ENCODE measurements around the gene PRICKLE2.
A peak's percentile ranks its signal among the peaks of the same experiment; 100 is the strongest.

The PRICKLE2 gene

DNA sequence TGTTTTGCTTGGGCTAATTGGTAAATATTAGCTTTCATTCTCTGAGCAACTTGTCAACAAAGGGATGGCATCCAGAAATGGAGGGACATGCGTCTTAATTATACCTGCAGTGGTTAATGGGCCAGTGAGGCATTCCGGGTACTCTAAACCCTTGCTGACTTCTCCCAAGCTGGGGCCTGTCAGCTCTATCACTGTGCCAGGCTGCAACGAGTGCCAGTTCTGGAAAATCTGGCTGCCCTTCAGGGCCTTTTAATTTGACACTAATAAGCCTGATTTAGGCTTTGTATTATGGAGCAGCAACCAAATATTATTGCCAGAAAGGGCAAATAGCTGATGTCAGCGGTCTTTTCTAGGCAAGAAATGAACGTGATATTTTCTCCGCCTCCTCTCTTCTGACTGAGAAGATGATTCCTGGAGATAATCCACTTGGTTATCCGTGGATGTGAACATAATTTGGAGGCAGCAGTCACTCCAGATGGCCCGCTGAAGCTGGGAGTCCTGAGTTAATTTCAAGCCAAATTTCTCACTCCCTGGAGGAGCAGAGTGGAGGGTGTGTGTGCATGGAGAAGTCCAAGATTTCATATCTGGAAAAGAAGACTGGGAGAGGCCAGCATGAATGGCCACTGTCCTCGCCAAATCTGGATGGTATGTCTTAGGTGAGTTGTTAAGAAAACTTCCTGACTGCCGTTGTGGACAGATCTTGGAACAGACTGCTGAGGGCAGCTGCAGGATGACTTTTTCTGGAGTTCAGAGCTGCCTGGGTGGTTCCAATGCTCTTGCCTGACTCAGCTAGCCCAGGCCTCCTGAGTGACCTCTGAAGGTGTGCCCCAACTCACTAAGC lies 157.5 kb downstream of the PRICKLE2 start:
- no peak for DNase-seq

DNA sequence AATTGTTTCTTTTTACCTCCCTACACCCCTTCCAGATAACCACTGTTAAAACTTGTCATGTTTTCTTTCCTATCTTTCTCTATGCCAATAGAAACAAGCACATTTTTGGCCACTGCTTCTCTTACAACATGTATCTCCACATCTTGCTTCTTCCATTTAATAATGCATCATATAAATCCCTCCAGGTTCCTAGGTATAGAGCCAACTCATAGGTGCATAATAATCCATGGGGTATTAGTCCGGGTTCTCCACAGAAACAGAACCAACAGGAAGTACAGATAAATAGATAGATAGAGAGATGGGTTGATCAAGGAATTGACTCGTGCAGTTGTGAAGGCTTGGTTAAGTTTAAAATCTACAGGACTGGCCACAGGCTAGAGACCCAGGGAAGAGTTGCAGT lies 160.5 kb downstream of the PRICKLE2 start:
- DNase-seq: no peak

DNA sequence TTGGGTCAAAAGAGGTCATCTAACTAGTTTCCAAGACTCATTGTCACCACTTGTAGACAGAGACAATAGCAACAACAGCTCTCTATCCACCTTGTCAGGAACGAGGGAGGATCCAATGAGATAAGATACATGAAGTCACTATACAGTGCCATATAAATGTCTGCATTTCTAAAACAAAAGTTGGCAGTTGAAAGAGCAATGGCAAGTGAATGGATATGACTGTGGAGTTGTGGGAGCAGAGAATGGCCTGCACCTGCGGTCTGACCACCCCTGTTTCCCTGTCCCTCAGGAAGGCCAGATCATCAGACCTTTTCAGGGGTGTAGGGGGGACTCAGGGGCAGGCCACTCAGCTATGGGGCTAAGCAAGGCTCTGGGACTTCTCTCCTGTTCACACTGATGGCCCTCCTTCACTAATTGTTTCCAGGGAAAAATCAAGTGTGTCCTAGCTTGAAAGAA lies 161.3 kb downstream of the PRICKLE2 start:
- no peak for DNase-seq

DNA sequence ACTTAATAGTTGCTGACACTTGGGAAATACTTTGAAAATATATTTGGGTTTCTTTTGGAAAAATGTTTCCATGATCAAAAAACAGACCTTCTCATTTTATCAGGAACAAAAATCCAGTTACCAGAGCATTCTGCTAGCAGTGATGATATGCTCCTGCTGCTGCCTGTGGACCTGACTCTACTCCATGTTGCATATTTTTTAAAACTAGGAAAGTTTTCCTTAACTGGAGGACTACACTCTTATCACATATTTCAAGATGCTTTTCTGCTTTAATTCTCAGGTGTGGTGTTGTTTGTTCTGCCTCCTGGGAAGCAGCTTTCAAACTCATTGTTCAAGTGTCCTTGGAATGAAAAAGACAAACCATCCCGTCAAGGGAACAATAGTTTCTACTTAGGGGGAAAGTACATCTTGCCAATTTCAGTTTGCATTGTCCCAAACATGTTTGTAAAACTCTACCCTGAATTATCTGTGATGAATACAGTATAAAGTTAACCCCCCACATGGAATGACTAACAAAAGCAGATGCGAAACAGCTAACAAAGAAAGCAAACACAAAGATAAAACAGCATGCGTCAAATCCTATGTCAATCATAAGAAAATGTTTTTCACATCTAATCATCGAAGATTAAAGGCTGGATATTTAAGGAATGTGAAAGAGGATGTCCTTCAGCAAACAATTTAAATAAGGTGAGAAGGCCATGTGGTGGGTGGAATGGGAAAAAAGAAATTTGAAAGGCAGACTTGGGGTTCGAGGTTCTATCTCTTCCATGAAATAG lies 161.9 kb downstream of the PRICKLE2 start:
- no peak for DNase-seq

DNA sequence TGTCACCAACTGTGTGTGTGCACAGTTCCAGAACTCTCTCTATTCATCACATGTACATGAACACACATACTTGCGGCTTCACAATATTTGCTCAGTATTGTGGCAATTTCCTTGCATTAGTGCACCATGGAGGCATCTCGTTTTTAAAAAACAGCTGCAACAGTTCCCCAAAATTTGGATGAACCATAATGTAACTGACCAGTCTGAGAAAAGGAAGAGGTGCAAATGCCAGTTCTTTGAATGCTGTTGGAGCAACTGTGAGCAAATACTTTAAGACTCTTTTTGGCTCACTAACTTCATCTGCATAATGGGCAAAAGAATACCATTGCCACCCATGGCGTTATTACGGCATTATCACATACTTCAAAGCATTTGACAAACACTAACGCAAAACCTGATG lies 163.6 kb downstream of the PRICKLE2 start:
- DNase-seq: no peak

DNA sequence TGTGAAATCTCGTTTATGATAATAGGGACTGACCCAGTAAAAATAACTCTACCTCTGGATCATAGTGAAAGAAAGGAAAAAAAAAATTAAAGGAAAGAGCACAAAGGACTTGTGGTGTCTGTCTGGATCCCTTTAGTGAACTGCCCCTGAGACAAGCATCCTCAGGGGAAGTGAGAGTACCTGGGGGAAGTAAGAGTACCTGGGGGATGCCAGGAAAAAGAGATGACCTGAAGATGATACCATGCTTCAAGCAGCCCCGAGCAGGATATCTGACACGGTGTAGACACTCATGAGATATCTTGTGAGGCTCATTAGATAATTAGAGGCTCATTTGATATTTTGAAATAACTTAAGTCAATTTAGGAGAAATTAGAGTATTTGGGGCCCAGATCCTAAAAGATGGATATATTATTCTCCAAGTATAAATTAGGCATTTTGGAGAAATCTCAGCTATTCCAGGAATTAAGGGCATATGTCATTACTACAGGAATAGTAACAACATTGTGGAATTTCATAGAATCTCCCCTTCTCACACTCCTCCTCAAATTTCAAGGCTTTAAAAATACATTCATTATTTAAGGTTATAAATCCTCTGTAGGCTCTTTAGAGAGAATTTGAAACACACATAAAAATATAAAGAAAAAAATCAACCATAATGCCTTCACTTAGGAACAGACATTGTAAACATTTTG lies 165.6 kb downstream of the PRICKLE2 start:
- DNase-seq: no peak

DNA sequence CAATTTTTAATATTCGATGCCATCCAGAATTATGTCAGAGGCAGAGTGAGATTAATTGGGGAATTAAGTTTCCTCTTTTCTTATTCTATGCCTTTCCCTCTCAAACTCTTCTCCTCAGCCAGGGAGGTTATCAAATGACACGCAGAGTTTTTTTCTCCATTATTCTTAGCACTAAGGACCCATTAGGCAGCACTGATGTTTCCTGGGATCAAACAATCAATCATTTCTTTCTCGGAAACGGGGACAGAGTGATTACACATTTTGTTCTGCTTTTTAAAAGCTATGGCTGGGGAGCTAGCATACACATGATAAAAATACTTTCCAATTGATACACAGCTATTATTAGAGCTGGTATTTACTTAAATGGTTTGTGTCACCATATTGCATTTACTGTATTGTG lies 166.7 kb downstream of the PRICKLE2 start:
- DNase-seq: no peak

DNA sequence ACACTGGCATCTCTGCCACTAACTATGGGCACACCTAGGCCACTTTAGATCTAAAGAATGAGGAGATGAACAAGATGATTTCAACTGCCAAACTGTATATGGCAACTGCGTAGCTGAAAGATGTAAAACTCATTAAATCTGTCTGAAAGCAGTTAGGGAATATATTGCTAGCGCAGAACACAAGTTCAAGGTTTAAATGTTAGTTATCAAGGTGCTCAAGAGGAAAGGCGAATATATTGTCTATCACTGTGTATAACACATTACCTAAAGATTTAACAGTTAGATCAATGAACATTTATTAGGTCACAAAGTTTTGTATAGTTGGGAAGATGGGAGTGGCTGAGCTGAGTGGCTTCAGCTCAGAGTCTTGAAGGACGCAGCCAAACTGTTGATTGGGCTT lies 168.0 kb downstream of the PRICKLE2 start:
- no peak for DNase-seq

DNA sequence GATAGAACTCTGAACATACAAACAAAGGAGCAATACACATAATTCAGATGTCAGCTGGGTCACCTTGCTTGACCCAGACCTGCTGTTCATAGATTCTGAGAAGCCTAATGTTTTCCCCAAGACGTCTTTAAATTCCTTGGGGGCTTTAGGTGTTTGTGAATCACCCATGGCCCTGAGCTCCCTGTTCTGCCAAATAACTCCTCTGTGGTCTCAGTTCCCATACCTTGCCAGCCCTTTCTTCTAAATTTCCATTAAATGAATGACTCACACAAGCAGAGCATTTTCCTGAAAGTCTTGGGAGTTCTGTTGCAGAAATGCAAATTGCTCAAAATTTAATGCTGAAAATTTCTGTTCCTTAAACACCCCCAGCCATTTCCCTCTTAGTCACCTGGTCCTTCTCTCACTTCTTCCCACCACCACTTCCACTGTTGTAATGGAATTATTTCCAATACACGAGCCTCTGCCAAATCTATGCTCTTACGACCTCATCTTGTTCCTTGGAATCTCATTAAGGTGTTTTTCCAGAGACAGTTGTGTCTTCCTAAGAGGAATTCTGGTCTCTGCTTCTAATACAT lies 168.6 kb downstream of the PRICKLE2 start:
- no peak for DNase-seq

DNA sequence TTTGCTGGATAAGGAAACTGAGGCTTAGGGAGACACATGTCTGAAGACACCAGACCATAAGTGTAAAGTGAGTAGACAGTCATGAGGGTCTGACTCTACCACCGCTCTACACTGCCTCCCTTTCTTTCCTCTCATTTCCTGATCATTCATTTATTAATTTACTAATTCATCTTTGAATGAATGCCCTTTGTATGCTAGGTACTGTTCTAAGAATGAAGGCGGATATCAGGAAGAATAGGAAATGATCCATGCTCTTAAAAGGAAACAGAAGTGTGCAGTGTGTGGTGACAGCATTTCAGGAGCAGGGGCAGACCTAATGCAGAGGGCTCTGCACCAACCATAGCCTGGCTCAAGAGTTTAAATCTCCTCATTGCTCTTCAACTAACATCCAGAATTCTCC lies 170.2 kb downstream of the PRICKLE2 start:
- no peak for DNase-seq

DNA sequence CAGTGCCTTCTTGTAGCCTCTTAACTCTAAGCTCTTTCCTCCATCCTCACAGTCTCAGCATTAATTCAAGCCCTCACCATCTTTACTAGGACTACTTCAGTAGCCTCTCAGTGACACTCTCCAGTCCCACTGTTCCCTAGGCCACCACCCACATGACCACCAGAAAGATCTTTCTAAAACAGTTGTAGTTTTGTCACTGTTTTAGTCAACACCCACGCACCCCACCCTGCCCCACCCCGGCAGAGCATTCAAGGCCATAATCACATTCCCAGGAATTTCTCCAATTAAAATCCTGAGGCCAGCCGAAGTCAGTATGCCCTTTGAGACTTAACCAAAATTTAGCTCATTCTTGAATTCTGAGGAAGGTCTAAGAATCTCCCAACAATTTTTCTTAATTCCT lies 170.8 kb downstream of the PRICKLE2 start:
- no peak for DNase-seq

DNA sequence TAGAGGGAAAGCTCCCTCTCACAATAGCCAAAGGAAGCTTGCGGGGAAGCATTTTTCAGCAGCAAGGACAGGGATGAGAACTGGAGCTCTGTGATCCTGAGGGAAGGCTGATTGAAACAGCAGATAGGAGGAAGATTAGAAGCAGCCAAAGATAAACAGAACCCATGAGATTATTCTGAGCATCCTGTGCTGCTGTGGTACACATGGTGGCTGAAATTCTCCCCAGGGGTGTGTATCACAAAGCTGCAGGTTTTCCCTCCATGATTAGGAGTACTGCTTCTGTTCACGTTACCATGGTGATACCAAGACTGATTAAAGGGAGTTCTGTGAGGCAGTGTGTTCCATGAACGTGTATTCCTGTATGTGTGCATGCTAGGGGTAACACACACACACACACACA lies 171.7 kb downstream of the PRICKLE2 start:
- DNase-seq: no peak

DNA sequence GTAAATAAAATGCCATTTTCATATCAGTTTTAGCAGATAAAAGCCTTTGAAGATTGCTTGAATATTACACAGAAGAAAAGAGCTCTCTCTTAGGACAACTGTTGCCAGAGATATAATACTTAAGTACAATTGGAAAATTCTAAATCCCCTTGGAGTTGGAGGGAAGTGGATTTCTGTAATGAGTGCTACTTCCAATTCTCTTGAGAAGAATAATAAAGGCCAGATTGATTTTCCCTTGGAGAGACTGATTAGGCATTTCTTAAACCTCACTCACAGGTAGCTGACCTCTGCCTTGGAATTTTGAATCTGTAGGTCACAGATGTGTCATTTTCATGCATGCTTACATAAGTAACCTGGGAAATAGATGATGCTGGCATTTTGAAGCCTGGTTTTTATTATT lies 172.1 kb downstream of the PRICKLE2 start:
- DNase-seq: no peak

DNA sequence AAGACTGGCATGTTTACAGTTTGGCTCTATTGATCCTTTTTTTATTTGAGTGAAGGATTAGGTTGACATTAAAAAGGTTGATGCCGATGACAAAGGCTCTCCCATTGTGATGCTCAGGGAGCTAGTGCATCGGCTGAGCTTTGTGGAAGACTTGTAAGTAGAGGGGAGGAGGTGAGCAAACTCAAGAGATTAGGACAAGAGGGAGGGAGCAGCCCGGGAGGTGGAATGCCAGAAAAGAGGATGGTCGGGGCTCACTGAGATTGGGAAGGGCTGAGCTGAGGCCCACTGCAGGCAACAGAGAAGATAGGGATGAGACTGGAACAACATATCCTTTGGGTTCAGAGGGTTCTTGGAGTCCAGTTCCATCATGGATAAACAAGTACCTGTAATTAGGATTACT lies 175.4 kb downstream of the PRICKLE2 start:
- no peak for DNase-seq

DNA sequence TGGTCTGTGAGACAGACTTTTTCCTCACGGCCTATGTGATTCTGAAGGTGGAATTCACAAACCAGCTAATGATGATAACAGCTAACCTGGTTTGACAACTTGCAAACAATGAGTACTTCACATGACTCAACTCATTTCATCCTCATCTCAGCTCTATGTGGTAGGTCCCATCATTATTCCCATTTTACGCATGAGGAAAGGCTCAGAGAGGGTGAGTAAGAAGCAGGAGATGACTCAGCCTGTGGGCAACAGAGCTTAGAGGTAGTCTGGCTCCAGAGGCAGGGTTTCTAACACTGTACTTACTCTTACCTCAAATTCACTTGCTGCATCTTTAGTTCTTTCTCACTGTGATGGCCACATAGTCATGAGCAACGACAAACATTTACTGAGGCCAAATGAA lies 176.1 kb downstream of the PRICKLE2 start:
- peak; percentile 12 to 22 for DNase-seq

DNA sequence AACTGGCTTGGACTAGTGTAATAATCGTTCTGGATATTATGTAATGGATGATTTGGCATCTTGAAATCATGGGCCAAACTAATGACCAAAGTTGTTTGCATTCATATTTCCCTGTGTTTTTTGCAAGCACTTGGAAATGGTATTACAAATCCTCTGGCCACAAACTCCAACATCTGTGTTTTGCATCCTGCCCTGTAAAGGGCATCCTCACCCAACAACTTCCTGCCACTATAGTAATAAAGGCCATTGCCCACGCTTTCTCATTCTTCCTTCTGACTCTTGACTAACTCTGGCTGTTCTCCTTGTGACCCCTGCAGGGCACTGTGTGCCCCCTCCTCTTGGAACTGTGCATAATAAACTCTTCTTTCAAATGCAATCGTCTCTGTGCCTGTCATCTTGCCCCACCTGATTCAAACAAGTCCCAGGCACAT lies 176.6 kb downstream of the PRICKLE2 start:
- peak in 1 of 2 experiments; percentile 4 for DNase-seq

DNA sequence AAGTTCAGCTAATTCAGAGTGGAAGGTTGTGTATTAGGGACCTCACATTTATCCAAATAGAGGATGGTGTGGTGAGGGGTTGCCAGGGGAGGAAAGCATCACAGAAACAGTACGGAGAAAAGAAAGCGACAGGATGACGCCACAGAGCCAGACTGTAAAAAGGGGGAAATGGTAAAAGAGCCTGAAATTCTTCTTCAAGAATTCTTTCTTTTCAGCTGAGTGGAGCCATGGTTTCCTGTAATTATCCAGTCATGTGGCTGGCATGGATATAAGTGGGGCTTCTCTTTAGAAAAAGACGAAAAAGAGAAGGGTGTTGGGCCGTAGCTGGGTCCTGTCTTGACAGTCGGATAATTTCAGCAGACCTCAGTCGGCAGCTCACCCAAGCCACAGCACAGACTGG lies 177.5 kb downstream of the PRICKLE2 start:
- DNase-seq: no peak

DNA sequence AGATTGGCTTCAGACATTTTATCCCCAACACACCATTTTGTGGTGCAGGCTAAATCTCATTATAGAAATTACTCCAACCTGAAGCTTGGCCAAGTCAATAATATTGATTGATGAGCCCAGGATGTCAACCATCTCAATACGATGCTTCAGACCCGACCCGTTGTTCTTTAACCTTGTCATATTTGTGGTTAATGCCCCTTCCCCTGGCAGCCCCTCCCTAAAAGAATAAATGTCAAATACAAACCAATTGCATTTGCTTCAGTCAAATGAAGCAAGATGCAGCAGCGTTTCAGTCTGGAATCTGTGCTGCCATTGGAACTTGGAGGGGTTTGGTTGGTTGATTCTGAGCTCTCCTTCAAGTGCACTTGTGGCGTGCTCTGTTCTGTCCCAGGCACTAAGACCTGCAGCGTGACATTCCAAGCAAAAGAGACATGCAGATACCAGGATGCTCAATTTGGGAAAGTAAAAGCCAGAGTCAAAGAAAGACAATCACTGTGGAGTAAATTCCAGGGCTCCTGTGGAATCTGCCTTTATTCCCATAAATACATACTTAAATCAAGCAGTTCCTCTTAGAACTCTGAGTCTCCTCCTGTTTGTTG lies 178.2 kb downstream of the PRICKLE2 start:
- no peak for DNase-seq

DNA sequence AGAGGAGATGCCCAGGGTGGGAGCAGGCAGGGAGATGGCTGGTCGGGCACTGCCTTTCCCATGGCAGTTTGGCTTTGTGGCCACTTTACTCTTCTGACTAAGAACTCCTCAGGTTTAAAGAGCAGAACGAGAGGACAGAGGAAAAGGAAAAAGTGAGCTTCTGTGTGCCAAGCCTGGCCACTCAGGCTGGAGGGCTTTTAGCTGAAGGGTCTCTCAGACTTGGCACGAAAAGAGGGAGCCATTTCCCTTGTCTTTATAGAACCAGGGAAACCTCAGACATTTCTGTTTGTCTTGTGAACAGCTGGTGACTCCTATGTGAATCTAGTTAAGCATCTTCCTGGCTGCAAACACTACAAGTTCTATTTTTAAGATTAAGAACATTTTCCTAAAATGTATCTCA lies 178.7 kb downstream of the PRICKLE2 start:
- DNase-seq: no peak

DNA sequence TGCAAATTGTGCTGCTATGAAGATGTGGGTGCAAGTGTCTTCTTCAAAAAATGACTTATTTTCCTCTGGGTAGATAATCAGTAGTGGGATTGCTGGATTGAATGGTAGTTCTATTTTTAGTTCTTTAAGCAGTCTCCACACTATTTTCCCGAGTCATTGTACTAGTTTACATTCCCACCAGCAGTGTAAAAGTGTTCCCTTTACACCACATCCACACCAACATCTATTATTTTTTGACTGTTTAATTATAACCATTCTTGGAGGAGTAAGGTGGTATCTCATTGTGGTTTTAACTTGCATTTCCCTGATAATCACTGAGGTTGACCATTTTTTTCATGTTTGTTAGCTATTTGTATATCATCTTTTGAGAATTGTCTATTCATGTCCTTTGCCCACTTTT lies 182.3 kb downstream of the PRICKLE2 start:
- DNase-seq: no peak
